Measurements from ENCODE around the gene PMM2.

Gene PMM2

GRCh38 chr16:8893426-8893825, 95.8 kb downstream of the PMM2 start:
- peaks cover 90% of the 10 kb centered on the region for H3K36me3 Mint-ChIP-seq (ENCODE audit: low read depth)
- no peak overlapping the region for H3K4me3 Mint-ChIP-seq
- H3K27ac Mint-ChIP-seq, result no peak overlapping the region
- H3K27me3 Mint-ChIP-seq, result no peaks in the 10 kb centered on the region
- H3K4me1 Mint-ChIP-seq (ENCODE audit: low read depth), result no peaks in the 10 kb centered on the region
- no peaks in the 10 kb centered on the region for H3K9me3 Mint-ChIP-seq
- intact Hi-C loops (cut with micrococcal nuclease), result no loop called here

GRCh38 chr16:8893976-8894690, 96.5 kb downstream of the PMM2 start:
- Mint-ChIP-seq H3K27ac (no peak overlapping the region), H3K9me3 (no peaks in the 10 kb centered on the region), H3K36me3 (ENCODE audit: low read depth) (peaks cover 97% of the 10 kb centered on the region), H3K4me1 (ENCODE audit: low read depth) (no peaks in the 10 kb centered on the region), H3K27me3 (no peaks in the 10 kb centered on the region), H3K4me3 (no peak overlapping the region)
- intact Hi-C loops (cut with micrococcal nuclease), result no loop called here

DNA sequence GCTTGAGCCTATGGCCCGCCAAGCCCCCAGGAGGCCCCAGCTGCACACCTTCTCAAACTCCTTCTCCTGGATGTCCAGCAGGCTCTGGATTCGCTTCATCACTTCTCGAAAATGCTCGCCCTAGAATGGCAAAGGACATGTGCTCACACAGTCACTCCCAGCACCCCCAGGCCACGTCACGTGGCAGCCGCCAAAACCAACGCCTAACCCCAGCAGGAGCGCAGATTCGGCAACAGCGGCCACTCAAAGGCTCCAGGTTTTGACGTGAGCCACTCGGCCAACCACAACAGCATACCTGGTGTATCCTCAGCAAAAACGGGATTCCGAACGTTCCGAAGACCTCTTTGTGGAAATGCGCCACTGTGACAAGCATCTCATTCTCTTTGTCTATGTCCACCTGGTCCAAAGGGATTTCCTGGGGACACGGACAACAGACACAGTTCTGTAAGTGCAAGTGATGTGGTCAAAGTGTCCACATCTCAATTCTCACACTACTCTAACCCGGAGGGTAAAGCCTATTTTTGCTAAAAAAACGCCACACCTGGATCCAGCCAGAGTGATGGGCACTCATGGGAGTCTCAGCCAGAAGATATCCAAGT, 97.2 kb downstream of the PMM2 start:
- intact Hi-C loops (cut with micrococcal nuclease), result no loop called here
- H3K36me3 Mint-ChIP-seq (ENCODE audit: low read depth), result peaks cover 99% of the 10 kb centered on the region
- no peaks in the 10 kb centered on the region for H3K27me3 Mint-ChIP-seq
- no peak overlapping the region for H3K4me3 Mint-ChIP-seq
- H3K4me1 Mint-ChIP-seq (ENCODE audit: low read depth), result no peaks in the 10 kb centered on the region
- no peak overlapping the region for H3K27ac Mint-ChIP-seq
- no peaks in the 10 kb centered on the region for H3K9me3 Mint-ChIP-seq

GRCh38 chr16:8898660-8899318, 101.2 kb downstream of the PMM2 start:
- Mint-ChIP-seq H3K4me1 (ENCODE audit: low read depth) (no peaks in the 10 kb centered on the region), H3K9me3 (no peaks in the 10 kb centered on the region), H3K27ac (no peak overlapping the region), H3K4me3 (no peak overlapping the region), H3K36me3 (ENCODE audit: low read depth) (peaks cover 99% of the 10 kb centered on the region), H3K27me3 (no peaks in the 10 kb centered on the region)
- intact Hi-C loops (cut with micrococcal nuclease), result no loop called here

Data from dendritic cell treated with granulocyte-macrophage colony-stimulating factor and Interleukin-4, amounts not matched to agents 40 ng/mL and 50 ng/mL, for 4 days (primary cell).